ENCODE data around the gene TIAM2. TPM values are rescaled to one million over a fixed set of nuclear protein-coding genes. Genes with fewer than 3 reads are reported as not detected.

The TIAM2 gene
- total and polyA plus RNA-seq, 9 of the 15 experiments (the other 6 are each of a cell fraction or from before 2014, with no cell fraction given): 0.73 to 6.5 (median 4.3) TPM

- intact Hi-C loops (cut with micrococcal nuclease): no loop called here
- no peak overlapping the region for H3K9ac ChIP-seq (ENCODE audit: insufficient read depth in 1 of 2, low read depth in 2 of 2, low read length in 2 of 2)
- no peak overlapping the region for H3K4me2 ChIP-seq (ENCODE audit: insufficient read depth, low read length)
- 0% methylated on average over 4 of the region's 4 CpGs for WGBS (ENCODE audit: insufficient coverage, low coverage, missing lambda C conversion rate)
- H2AFZ ChIP-seq (ENCODE audit: low read depth, low read length): no peak overlapping the region
- H3K4me3 ChIP-seq: no peak overlapping the region
- H3K9me3 ChIP-seq (replicated peaks; ENCODE audit: control insufficient read depth, insufficient read depth, low read depth, low read length): no peaks in the 10 kb centered on the region
- DNase-seq (ENCODE audit: extremely low read depth in 1 of 4, low spot score in 3 of 4): no peak
- no peaks in the 10 kb centered on the region for H3K36me3 ChIP-seq (ENCODE audit: control insufficient read depth, insufficient read depth, low read length)
- H4K20me1 ChIP-seq (replicated peaks; ENCODE audit: control insufficient read depth, insufficient read depth, low read length): no peaks in the 10 kb centered on the region
- no peak for FAIRE-seq
- H3K4me1 ChIP-seq (replicated peaks in 1 of 2; ENCODE audit: control insufficient read depth in 2 of 2, insufficient read depth in 2 of 2, low read length in 2 of 2): no peaks in the 10 kb centered on the region
- POLR2A ChIA-PET: no interaction called here
- in situ Hi-C loops (cut with MboI): no loop called here
- peaks cover 31 to 45% of the 10 kb centered on the region in 2 experiments for H3K27me3 ChIP-seq (ENCODE audit: control insufficient read depth in 2 of 2, insufficient read depth in 2 of 2, low read length in 2 of 2)
- BruUV-seq (replicated peaks): no TSS peak
- ATAC-seq: no peak
- H3K27ac ChIP-seq (ENCODE audit: extremely low read depth, low read depth, low read length): no peak overlapping the region
- CTCF ChIA-PET (ENCODE audit: low intra/inter-chr PET ratio): no interaction called here
- H3K79me2 ChIP-seq (ENCODE audit: control insufficient read depth, insufficient read depth, low read length): no peaks in the 10 kb centered on the region
- no peaks in the 10 kb centered on the region for H3K9me1 ChIP-seq (ENCODE audit: control insufficient read depth, insufficient read depth, low read length)
- TF ChIP-seq MAFF (IDR thresholded peaks at IDR 0.05; ENCODE audit: low read length) (peak; percentile 35; the same call in 1 of the 2 replicates), ZNF316 (IDR thresholded peaks at IDR 0.05) (peak; percentile 38; the same call in 1 of the 2 replicates), STAG1 (CRISPR knock-in tag; IDR thresholded peaks at IDR 0.05; ENCODE audit: borderline replicate concordance) (no peak), ZBTB17 (CRISPR knock-in tag; IDR thresholded peaks at IDR 0.05) (no peak), C11orf30 (IDR thresholded peaks at IDR 0.05; ENCODE audit: low read depth) (peak; percentile 20; the same call in 1 of the 2 replicates), STAT5B (CRISPR knock-in tag; IDR thresholded peaks at IDR 0.05) (no peak), NFIX (CRISPR knock-in tag; IDR thresholded peaks at IDR 0.05; ENCODE audit: low read depth) (no peak), SRSF7 (optimal IDR thresholded peaks at IDR 0.05; ENCODE audit: low read depth, low read length) (no peak), DEAF1 (CRISPR knock-in tag; IDR thresholded peaks at IDR 0.05) (no peak)
These were observed 18.4 kb downstream of the TIAM2 start for GRCh38 chr6:155013457-155013876.

Measured in K562 (cell line).